ACC112 (cell line): Measurements from ENCODE around the gene COX5B.
A peak's percentile ranks its signal among the peaks of the same experiment; 100 is the strongest.
"Not testable (repeated sequence)": the region's sequence is repeated elsewhere in the genome, so short reads cannot be mapped to it uniquely, and the experiment has no call there.

Source experiments
- H2AFZ ChIP-seq: fragments of 200-600 bp; sonication (generic); one replicate; pipeline ENCODE4 v1.6.0; 2017; ENCODE audit warnings: antibody characterized with exemption, low read length; ENCODE audit not compliant: unreplicated experiment
- H3K27ac ChIP-seq: fragments of 200-600 bp; sonication (generic); 2 replicates; pipeline ENCODE4 v1.5.1; 2014; ENCODE audit warnings: low read depth, mild to moderate bottlenecking, antibody characterized with exemption, low read length, moderate library complexity
- H3K27me3 ChIP-seq: fragments of 200-600 bp; sonication (generic); 2 replicates; pipeline ENCODE4 v1.6.1; 2014; ENCODE audit warnings: mild to moderate bottlenecking, antibody characterized with exemption, low read length, moderate library complexity, mixed read lengths; ENCODE audit not compliant: insufficient read depth
- H3K36me3 ChIP-seq: fragments of 200-600 bp; sonication (generic); 2 replicates; pipeline ENCODE4 v1.6.1; 2016; ENCODE audit warnings: mild to moderate bottlenecking, antibody characterized with exemption, low read length, moderate library complexity, mixed read lengths; ENCODE audit not compliant: insufficient read depth
- H3K4me1 ChIP-seq: fragments of 200-600 bp; sonication (generic); one replicate; pipeline ENCODE4 v1.6.1; 2016; ENCODE audit warnings: low read length, mixed read lengths; ENCODE audit not compliant: insufficient read depth, unreplicated experiment, control insufficient read depth
- H3K4me3 ChIP-seq: fragments of 200-600 bp; sonication (generic); 2 replicates; pipeline ENCODE4 v1.5.1; 2014; ENCODE audit warnings: mild to moderate bottlenecking, low read depth, low read length
- H3K79me2 ChIP-seq: fragments of 200-600 bp; sonication (generic); one replicate; pipeline ENCODE4 v1.6.0; 2016; ENCODE audit warnings: low read length; ENCODE audit not compliant: control insufficient read depth, unreplicated experiment, insufficient read depth

Gene COX5B

DNA sequence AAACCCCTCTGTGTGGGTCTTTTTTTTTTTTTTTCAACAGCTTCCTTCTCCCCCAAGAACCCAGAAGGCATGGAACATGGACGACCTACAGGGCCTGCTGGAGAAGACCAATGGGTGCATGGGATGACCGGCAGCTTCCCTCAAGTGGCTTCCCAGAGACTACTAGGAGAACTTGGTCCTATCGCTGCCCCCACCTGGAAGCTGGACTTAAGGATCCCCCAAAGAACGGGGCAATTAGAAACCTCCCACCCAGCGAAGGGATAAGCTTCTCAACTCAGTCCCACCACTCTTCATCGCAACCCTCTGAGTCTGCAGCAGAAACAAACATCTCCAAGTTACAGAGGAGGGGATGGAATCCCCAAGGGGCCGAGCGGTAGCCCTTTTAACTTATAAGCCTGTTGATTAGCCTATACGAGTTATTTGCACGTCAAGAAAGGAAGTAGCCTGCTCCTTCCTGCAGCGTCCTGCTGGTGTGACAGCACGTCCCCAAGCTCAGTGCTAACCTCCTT, 16.6 kb downstream of the COX5B start:
- H2AFZ ChIP-seq, result no peak overlapping the region
- peaks cover under 1% of the 10 kb centered on the region; the same call in 1 of the 2 replicates for H3K36me3 ChIP-seq
- peak overlapping the region; percentile 96 for H3K27ac ChIP-seq
- H3K27me3 ChIP-seq, result no peaks in the 10 kb centered on the region
- peaks cover 28% of the 10 kb centered on the region for H3K79me2 ChIP-seq
- H3K4me1 ChIP-seq, result peaks cover 31% of the 10 kb centered on the region
- peak overlapping the region; percentile 85 for H3K4me3 ChIP-seq

DNA sequence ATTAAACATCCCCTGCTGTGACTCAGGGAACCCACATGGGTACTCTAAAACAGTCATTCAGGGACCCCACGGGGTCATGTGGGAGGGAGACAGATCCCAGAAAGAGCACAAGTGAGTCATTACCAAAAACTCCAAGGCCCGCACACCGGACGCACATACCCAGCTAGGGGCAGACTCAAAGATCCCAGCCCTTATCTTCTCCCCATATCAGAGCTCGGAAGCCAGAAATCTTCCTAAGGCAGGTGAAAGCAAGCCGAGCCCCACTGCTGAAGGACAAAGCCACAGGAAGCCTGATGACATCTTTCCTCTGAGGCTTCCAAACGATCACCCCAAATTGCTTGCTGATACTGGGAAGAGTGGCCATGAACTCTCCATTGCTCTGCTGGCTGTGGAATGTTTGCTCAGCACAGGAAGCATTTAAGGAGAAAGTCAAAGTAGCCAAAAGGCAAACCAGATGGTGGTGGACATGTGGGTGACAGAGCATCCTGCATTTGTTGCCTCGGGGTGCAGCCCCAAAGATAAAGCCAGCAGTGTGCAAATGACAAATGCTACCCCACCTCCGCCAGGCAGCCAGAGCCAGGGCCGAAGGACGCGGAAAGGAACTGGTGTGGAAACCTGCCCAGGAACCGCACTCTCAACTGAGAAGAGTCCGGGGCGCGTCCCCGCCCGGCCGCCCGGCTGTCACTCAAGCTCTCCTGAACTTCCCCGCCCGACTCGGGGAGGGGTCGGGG, 17.2 kb downstream of the COX5B start:
- Histone ChIP-seq H3K27ac (peak overlapping the region; percentile 96), H3K79me2 (peaks cover 28% of the 10 kb centered on the region), H3K36me3 (no peaks in the 10 kb centered on the region), H2AFZ (peak overlapping the region; percentile 59), H3K4me3 (peak overlapping the region; percentile 85), H3K4me1 (peaks cover 31% of the 10 kb centered on the region), H3K27me3 (no peaks in the 10 kb centered on the region)

DNA sequence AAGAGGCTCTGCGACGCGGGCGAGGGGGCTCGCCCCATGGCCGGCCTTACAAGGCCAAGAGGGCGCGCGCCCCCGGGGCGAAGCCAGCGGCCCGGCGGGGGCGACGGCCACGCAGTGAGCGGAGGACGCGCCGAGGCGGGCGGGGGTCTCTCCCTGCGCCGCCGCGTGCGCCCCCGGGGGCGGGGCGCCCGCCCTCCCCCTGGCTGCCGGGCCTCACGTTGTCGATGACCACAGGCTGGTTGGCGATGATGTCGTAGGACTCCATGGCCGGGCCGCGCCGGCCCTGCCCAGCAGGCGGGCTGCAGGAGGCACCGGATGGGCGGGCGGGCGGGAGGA, 17.7 kb downstream of the COX5B start:
- Histone ChIP-seq H3K36me3 (no peaks in the 10 kb centered on the region), H3K4me1 (peaks cover 31% of the 10 kb centered on the region), H2AFZ (peak overlapping the region; percentile 59), H3K4me3 (peak overlapping the region; percentile 85), H3K27ac (peak overlapping the region; percentile 96), H3K27me3 (no peaks in the 10 kb centered on the region), H3K79me2 (peaks cover 28% of the 10 kb centered on the region)

DNA sequence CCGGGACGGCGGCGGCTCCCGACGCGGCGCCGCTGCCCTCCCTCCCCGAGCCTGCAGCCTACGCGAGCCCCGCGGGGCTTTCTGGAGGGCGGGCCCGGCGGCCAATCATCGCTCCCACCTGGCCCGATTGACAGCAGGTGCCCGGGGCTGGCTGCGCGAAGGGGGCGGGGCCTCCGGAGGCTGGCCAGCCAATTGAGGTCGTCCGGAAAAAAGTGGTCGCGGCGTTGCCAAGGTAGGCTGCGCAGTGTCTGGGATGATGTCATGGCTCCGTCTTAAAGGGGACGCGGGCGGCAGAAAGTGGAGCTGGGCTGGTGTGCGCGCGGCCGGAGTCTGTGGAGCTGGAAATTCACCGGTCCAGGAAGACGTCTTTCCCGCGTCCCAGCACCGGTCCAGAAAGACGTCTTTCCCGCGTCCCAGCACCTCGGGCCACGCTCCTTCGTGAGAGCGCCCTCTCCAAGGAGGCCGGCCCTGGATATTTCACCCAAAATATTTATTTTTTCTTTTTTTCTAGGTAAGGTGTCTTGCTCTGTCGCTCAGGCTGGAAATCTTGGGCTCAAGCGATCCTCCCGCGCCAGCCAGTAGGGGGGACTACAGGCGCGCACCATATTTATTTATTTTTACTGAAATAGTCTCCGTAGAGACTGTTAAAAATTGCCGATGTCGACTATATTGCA, 18.2 kb downstream of the COX5B start, which contains the start of gene ACTR1B:
ACTR1B (minus strand) TSS at position 83 of the 674 bp plus-strand sequence. CDS start 154 bp downstream, outside the sequence.
- Histone ChIP-seq H3K27me3 (no peaks in the 10 kb centered on the region), H3K27ac (peak within 1 kb of the TSS; percentile 96), H2AFZ (peak within 1 kb of the TSS; percentile 59), H3K36me3 (no peaks in the 10 kb centered on the region), H3K4me1 (peaks cover 31% of the 10 kb centered on the region), H3K79me2 (peaks cover 28% of the 10 kb centered on the region), H3K4me3 (peak within 1 kb of the TSS; percentile 85)

DNA sequence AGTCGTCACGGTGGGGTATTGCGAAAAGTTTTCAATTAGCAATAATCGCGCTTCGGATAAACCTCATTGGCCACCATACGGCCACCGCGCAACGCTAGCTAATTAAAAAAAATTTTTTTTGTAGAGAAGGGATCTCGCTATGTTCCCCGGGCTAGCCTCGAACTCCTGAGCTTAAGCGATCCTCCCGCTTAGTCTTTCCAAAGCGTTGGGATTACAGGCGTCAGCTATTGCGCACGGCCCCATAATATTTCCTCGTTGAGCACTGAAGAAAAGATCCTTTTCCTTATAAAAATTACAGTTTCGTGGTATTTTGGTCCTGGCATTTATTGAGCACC, 18.7 kb downstream of the COX5B start:
- Histone ChIP-seq H3K36me3 (no peaks in the 10 kb centered on the region), H3K79me2 (peaks cover 28% of the 10 kb centered on the region), H2AFZ (peak overlapping the region; percentile 44), H3K4me3 (peak overlapping the region; percentile 85), H3K27me3 (no peaks in the 10 kb centered on the region), H3K4me1 (peaks cover 31% of the 10 kb centered on the region), H3K27ac (peak overlapping the region; percentile 84)

DNA sequence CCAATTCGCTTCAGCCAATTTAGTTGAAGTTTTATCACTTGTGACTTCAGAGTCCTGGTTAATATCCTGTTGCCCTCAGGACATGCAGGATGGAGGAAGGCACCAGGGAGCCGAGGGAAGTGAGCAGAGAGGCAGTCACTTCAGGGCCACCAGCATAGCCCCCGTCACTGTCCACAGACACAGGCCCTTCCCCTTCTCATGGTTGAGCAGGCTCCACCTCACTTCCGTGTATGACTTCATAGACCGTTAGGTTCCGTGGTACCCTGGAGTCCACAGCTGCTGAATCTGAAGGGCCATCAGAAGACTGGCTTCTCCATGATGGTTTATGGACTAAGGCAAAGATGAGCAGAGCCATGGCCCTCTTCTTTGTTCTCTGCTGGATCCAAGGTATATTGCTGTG, 23.6 kb downstream of the COX5B start, which contains the start of gene C2orf92:
C2orf92 (plus strand) TSS at position 266 of the 400 bp plus-strand sequence; CDS start at position 342, 76 bp downstream.
- peaks cover 6% of the 10 kb centered on the region for H3K4me1 ChIP-seq
- H3K27me3 ChIP-seq, result no peaks in the 10 kb centered on the region
- H2AFZ ChIP-seq, result no peak within 1 kb of the TSS
- no peaks in the 10 kb centered on the region for H3K36me3 ChIP-seq
- H3K27ac ChIP-seq, result no peak within 1 kb of the TSS
- no peaks in the 10 kb centered on the region for H3K79me2 ChIP-seq
- no peak within 1 kb of the TSS for H3K4me3 ChIP-seq

DNA sequence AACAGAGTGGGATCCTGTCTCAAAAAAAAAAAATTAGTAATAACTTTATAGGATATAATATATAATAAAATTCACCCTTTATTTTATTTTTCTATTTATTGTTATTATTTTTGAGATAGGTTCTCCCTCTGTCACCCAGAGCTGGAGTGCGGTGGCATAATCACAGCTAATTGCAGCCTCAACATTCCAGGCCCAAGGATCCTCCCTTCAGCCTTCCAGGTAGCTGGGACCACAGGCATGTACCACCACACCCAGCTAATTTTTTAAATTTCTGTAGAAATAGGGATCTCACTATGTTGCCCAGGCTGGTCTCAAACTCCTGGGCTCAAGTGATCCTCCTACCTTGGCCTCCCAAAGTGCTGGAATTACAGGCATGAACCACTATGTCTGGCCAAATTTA, 24.6 kb downstream of the COX5B start:
- no peaks in the 10 kb centered on the region for H3K4me1 ChIP-seq
- H3K79me2 ChIP-seq, result no peaks in the 10 kb centered on the region
- no peak overlapping the region for H3K4me3 ChIP-seq
- no peak overlapping the region for H2AFZ ChIP-seq
- H3K27ac ChIP-seq, result no peak overlapping the region
- no peaks in the 10 kb centered on the region for H3K36me3 ChIP-seq
- H3K27me3 ChIP-seq, result no peaks in the 10 kb centered on the region

DNA sequence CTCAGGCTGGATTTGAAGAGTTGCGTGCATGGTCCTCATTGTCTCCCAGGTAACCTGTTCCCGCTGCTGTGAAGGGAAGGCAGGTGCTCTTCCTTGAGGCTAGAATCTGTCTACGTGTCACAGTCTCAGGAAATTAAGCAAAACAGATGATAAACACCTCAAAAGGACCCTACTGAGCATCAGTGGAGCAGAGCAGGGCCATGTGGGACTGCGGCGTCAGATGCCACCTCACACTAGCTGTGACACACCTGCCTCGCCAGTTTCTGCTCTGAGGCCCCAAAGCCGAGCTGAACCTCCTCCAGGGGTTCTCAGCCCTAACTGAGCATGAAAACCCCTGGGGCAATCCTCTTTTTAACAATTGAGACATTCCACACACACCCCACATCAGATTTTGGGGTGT, 25.7 kb downstream of the COX5B start:
- H3K36me3 ChIP-seq, result no peaks in the 10 kb centered on the region
- no peaks in the 10 kb centered on the region for H3K79me2 ChIP-seq
- H3K27me3 ChIP-seq, result no peaks in the 10 kb centered on the region
- H3K4me3 ChIP-seq, result no peak overlapping the region
- no peak overlapping the region for H2AFZ ChIP-seq
- no peak overlapping the region for H3K27ac ChIP-seq
- H3K4me1 ChIP-seq, result no peaks in the 10 kb centered on the region

DNA sequence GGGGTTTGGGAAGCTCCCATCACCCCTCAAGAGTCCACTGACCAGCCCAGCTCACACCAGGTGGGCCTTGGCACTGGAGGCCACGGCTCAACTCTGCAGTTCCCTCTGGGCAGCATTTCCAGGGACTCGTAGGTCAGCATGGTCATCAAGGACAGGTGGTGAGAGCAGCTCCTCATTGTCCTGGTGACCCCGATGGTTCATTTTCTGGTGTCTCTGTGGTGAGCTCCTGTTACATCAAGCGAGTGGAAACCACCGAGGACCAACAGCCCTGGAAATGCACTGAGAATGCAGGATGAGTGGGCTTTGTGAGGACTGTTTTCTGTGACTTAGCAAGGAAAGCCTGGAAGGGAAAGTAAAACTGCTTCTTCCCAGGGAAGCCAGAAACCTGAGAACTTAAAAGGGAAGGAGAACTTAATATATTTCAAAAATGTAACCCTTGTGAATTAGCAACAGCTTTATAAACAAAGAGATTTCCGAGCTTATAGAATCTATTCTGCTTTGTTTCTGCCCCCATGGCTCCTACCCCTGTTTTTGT, 26.8 kb downstream of the COX5B start:
- not testable (repeated sequence) for H3K27me3 ChIP-seq, H3K27ac ChIP-seq, H3K79me2 ChIP-seq, H3K4me1 ChIP-seq, H3K36me3 ChIP-seq, H2AFZ ChIP-seq, H3K4me3 ChIP-seq

DNA sequence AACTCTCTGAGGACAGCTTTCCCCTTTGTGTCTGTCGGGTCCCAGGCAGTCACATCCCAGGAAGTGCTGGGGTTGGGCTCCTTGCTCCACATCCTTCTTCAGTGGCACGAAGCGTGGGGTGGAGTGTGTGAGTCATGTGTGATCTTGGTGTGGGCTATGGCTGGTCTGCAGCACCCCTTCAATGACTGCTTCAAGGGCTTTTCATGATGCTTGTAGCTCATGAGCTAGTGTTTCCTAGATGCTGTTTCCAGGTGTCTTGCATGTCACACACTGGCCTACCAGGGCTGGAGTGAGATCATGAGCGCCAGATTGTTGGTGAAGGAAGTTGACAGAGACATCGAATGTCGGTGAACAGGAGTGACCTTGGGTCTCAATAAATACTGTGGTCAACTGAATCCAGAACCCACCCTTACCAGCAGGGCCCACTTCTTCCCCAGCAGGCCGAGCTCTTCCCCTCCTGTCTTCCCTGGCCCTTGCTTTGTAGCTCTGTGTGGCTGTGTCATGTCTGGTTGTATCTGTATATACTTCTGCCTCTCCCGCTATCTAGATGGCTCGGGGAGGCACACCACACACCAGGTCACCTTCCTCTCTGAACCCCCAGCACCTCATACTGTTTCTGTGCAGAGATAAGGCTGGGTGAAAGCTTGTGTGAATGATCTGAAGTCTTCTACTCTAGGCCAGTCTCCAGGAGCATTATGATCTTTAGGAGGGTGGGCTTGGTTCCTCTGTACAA, 27.5 kb downstream of the COX5B start:
- no peaks in the 10 kb centered on the region for H3K79me2 ChIP-seq
- H3K4me1 ChIP-seq, result no peaks in the 10 kb centered on the region
- H3K27me3 ChIP-seq, result no peaks in the 10 kb centered on the region
- H3K4me3 ChIP-seq, result no peak overlapping the region
- no peak overlapping the region for H3K27ac ChIP-seq
- H2AFZ ChIP-seq, result no peak overlapping the region
- no peaks in the 10 kb centered on the region; the same call in 1 of the 2 replicates for H3K36me3 ChIP-seq
